HepG2 (cell line): Measurements from ENCODE around the gene COQ10B. TPM values are rescaled to one million over a fixed set of nuclear protein-coding genes. Genes with fewer than 3 reads are reported as not detected.

Experiments
- ATAC-seq: fragments of 200-7000 bp; cut with Tn5 transposase; 3 replicates; pipeline ENCODE4 v1.9.1; 2020; ENCODE audit warnings: mild to moderate bottlenecking, moderate library complexity
- BruUV-seq: library from RNA; stranded (reverse); fragments of 400-500 nt; replicated peaks from 2 replicates; lab custom pipeline; 2021; lab: Mats Ljungman, UMichigan
- CTCF ChIA-PET: fragments of 300-600 bp; formaldehyde crosslinking; extraction: SDS; loops from one replicate; lab custom pipeline; 2021; ENCODE audit warnings: low total read pairs, inconsistent platforms, low intra/inter-chr PET ratio; lab: Yijun Ruan, JAX
- POLR2A ChIA-PET: fragments of 350-600 bp; sonication (Branson Sonifier 250); formaldehyde crosslinking; loops from one replicate; lab custom pipeline; 2020; ENCODE audit warnings: antibody characterized with exemption, inconsistent platforms; lab: Yijun Ruan, JAX
- DNase-seq: peaks from one replicate; pipeline ENCODE4 v3.0.0-alpha.2; 2015; ENCODE audit warnings: low spot score
- FAIRE-seq: peaks from 3 replicates; lab custom pipeline; 2011; peaks lifted over from hg19 to GRCh38; lab: Jason Lieb, UNC
- H2AFZ ChIP-seq: one replicate; pipeline ENCODE4 v1.6.1; 2011; ENCODE audit warnings: low read length, inconsistent platforms
- H3K27ac ChIP-seq: fragments of 300-600 bp; 3 replicates; pipeline ENCODE4 v1.8.0; 2011; ENCODE audit warnings: mixed run types, mild to moderate bottlenecking, mixed read lengths, low read length, inconsistent platforms; ENCODE audit not compliant: insufficient read depth; ENCODE audit errors: extremely low read length
- H3K27me3 ChIP-seq, 2 experiments: fragments of 200-600 bp in 1 of 2; 2 replicates in 1 of 2; 3 replicates in 1 of 2; pipeline versions ENCODE4 v1.6.0 to v1.8.0; 2011; ENCODE audit warnings: low read length in 2 of 2, mild to moderate bottlenecking in 2 of 2, moderate library complexity in 2 of 2, inconsistent platforms in 1 of 2; ENCODE audit not compliant: insufficient read depth in 2 of 2, control insufficient read depth in 1 of 2
- H3K36me3 ChIP-seq, 2 experiments: fragments of 200-600 bp in 1 of 2; replicated peaks in 1 of 2; 2 replicates in 1 of 2; 3 replicates in 1 of 2; pipeline versions ENCODE4 v1.5.1 to v1.8.0; 2011; ENCODE audit warnings: low read length in 2 of 2, inconsistent platforms in 1 of 2; ENCODE audit not compliant: insufficient read depth in 2 of 2, control insufficient read depth in 1 of 2
- H3K4me1 ChIP-seq: 2 replicates; pipeline ENCODE4 v1.5.1; 2012; ENCODE audit warnings: low read length, inconsistent platforms; ENCODE audit not compliant: insufficient read depth
- H3K4me2 ChIP-seq: 2 replicates; pipeline ENCODE4 v1.6.0; 2011; ENCODE audit warnings: low read depth, low read length, inconsistent platforms
- H3K4me3 ChIP-seq, 3 experiments: fragments of 200-600 bp in 1 of 3; sonication (generic), shearing (Covaris generic) in 1 of 3; replicated peaks in 1 of 3; 2 replicates each; pipeline ENCODE4 v1.5.1; 2011 to 2016; ENCODE audit warnings: low read length in 3 of 3, inconsistent platforms in 2 of 3, low read depth in 2 of 3, mild to moderate bottlenecking in 2 of 3, control low read depth in 1 of 3, mixed read lengths in 1 of 3; ENCODE audit not compliant: insufficient read depth in 1 of 3
- H3K79me2 ChIP-seq: one replicate; pipeline ENCODE4 v1.6.1; 2011; ENCODE audit warnings: low read length, inconsistent platforms; ENCODE audit not compliant: insufficient read depth
- H3K9ac ChIP-seq: 2 replicates; pipeline ENCODE4 v1.6.0; 2011; ENCODE audit warnings: mild to moderate bottlenecking, low read depth, low read length, inconsistent platforms; ENCODE audit not compliant: insufficient read depth
- H3K9me3 ChIP-seq: 2 replicates; pipeline ENCODE4 v1.5.1; 2012; ENCODE audit warnings: mild to moderate bottlenecking, low read length
- H4K20me1 ChIP-seq: 2 replicates; pipeline ENCODE4 v1.6.0; 2011; ENCODE audit warnings: inconsistent platforms, mild to moderate bottlenecking, low read length, moderate library complexity; ENCODE audit not compliant: insufficient read depth
- ATF4 ChIP-seq, 2 experiments: fragments of 450-650 bp in 1 of 2; sonication (generic) in 1 of 2; formaldehyde crosslinking; IDR thresholded peaks; 2 replicates each; pipeline versions ENCODE4 v1.5.0 to v1.8.0; 2020 to 2022; ENCODE audit warnings: mild to moderate bottlenecking in 1 of 2, missing genetic modification reagents in 1 of 2
- BHLHE40 ChIP-seq: IDR thresholded peaks from 2 replicates; pipeline ENCODE4 v1.6.1; 2011; ENCODE audit warnings: low read length, improper control_type of control experiment
- ELF1 ChIP-seq: sonication (generic); formaldehyde crosslinking; IDR thresholded peaks from 2 replicates; pipeline ENCODE4 v1.4.0; 2020; ENCODE audit warnings: missing genetic modification reagents
- ELF4 ChIP-seq: sonication (generic); formaldehyde crosslinking; IDR thresholded peaks from 2 replicates; pipeline ENCODE4 v1.5.0; 2020; ENCODE audit warnings: missing genetic modification reagents, mild to moderate bottlenecking, moderate library complexity, borderline replicate concordance
- GABPA ChIP-seq, 2 experiments: IDR thresholded peaks; 2 replicates each; pipeline ENCODE4 v1.6.1; 2011 to 2016; ENCODE audit warnings: low read depth in 2 of 2, low read length in 1 of 2, missing biosample characterization in 1 of 2, missing genetic modification characterization in 1 of 2
- HBP1 ChIP-seq: IDR thresholded peaks from 2 replicates; pipeline ENCODE4 v1.6.1; 2016; ENCODE audit warnings: low read depth, control low read depth
- HDAC1 ChIP-seq: sonication (generic); formaldehyde crosslinking; IDR thresholded peaks from 2 replicates; pipeline ENCODE4 v1.5.1; 2020; ENCODE audit warnings: mild to moderate bottlenecking, missing genetic modification reagents
- HNRNPH1 ChIP-seq: fragments of 200-400 bp; formaldehyde crosslinking; optimal IDR thresholded peaks from 2 replicates; pipeline ENCODE3; 2017; ENCODE audit warnings: mild to moderate bottlenecking, low read depth, low read length
- KAT7 ChIP-seq: IDR thresholded peaks from 2 replicates; pipeline ENCODE4 v1.6.1; 2018; ENCODE audit warnings: borderline replicate concordance, missing compliant biosample characterization
- MLLT10 ChIP-seq: sonication (generic); formaldehyde crosslinking; IDR thresholded peaks from 2 replicates; pipeline ENCODE4 v1.4.0; 2020; ENCODE audit warnings: missing genetic modification reagents
- PBX2 ChIP-seq: IDR thresholded peaks from 2 replicates; pipeline ENCODE4 v1.6.1; 2016; ENCODE audit warnings: control low read depth
- RBM22 ChIP-seq: fragments of 200-400 bp; formaldehyde crosslinking; optimal IDR thresholded peaks from 2 replicates; pipeline ENCODE3; 2017; ENCODE audit warnings: mild to moderate bottlenecking, low read length, moderate library complexity
- RFX3 ChIP-seq: IDR thresholded peaks from 2 replicates; pipeline ENCODE4 v1.6.1; 2016; ENCODE audit warnings: missing biosample characterization, missing genetic modification reagents
- ZFP90 ChIP-seq: sonication (generic); formaldehyde crosslinking; IDR thresholded peaks from 2 replicates; pipeline ENCODE4 v1.8.0; 2022; ENCODE audit warnings: missing genetic modification reagents, mild to moderate bottlenecking, inconsistent platforms, borderline replicate concordance
- ZNF329 ChIP-seq: sonication (generic); formaldehyde crosslinking; IDR thresholded peaks from 2 replicates; pipeline ENCODE4 v1.9.0; 2021; ENCODE audit warnings: low read depth, mild to moderate bottlenecking, missing genetic modification reagents
- ZNF343 ChIP-seq: sonication (generic); formaldehyde crosslinking; IDR thresholded peaks from 2 replicates; pipeline ENCODE4 v1.4.0; 2020; ENCODE audit warnings: mild to moderate bottlenecking, missing genetic modification reagents
- ZNF430 ChIP-seq: sonication (generic); formaldehyde crosslinking; IDR thresholded peaks from 2 replicates; pipeline ENCODE4 v1.9.0; 2021; ENCODE audit warnings: mild to moderate bottlenecking, missing genetic modification reagents
- ZNF432 ChIP-seq: sonication (generic); formaldehyde crosslinking; IDR thresholded peaks from 2 replicates; pipeline ENCODE4 v1.5.0; 2020; ENCODE audit warnings: missing genetic modification reagents, mild to moderate bottlenecking, borderline replicate concordance
- ZNF468 ChIP-seq: sonication (generic); formaldehyde crosslinking; IDR thresholded peaks from 2 replicates; pipeline ENCODE4 v1.8.0; 2022; ENCODE audit warnings: mild to moderate bottlenecking, moderate library complexity, missing genetic modification reagents
- ZNF724P ChIP-seq: sonication (generic); formaldehyde crosslinking; IDR thresholded peaks from 2 replicates; pipeline ENCODE4 v1.8.0; 2022; ENCODE audit warnings: missing genetic modification reagents, borderline replicate concordance
- ZNF850 ChIP-seq: sonication (generic); formaldehyde crosslinking; conservative IDR thresholded peaks from 2 replicates; pipeline ENCODE4 v1.9.0; 2021; ENCODE audit warnings: mild to moderate bottlenecking, missing genetic modification reagents
- WGBS: methylation state at CpG from one replicate; pipeline ENCODE4 v1.1.6; 2017; ENCODE audit warnings: low lambda C conversion rate; 5-methylcytosine and 5-hydroxymethylcytosine counted together
- in situ Hi-C: cut with HindIII; loops from 2 replicates; pipeline ENCODE4 v1.10.0; 2017; ENCODE audit warnings: low pct_unique_long_range_greater_than_20kb; ENCODE audit not compliant: extremely low pct_ligation_motif_present
- intact Hi-C: fragments of 100-400 bp; cut with micrococcal nuclease; formaldehyde crosslinking; loops from one replicate; pipeline ENCODE4 v1.10.0; 2022; ENCODE audit not compliant: unreplicated experiment
- polyA plus RNA-seq, 8 experiments: library from polyadenylated mRNA; depleted of rRNA in 3 of 8; stranded (reverse) in 7 of 8; unstranded in 1 of 8; fragments of >200 nt; fragmentation: Illumina TruSeq in 4 of 8; extraction: Trizol in 4 of 8; gene quantifications; 2 replicates each; pipeline versions ENCODE4 v1.2.1 to v1.2.3, GENCODE V29; 2011 to 2016; ENCODE audit warnings: low read depth in 4 of 8, missing spikeins in 1 of 8, mixed read lengths in 1 of 8; ENCODE audit not compliant: insufficient read depth in 1 of 8
- total RNA-seq, 5 experiments: library from RNA; depleted of rRNA; stranded (reverse); fragments of >200 nt; fragmentation: Illumina TruSeq; extraction: Trizol; gene quantifications; 2 replicates each; pipeline ENCODE4 v1.2.3, GENCODE V29; 2016; ENCODE audit warnings: low read depth in 1 of 5

Gene COQ10B
- total and polyA plus RNA-seq, 2 of the 13 experiments (the other 11 are each of a cell fraction or from before 2014, with no cell fraction given), result 4.6 to 34.9 TPM

GRCh38 chr2:197498235-197498936 lies 45.0 kb downstream of the COQ10B start:
- H3K9ac ChIP-seq, result peak overlapping the region; percentile 99
- no peaks in the 10 kb centered on the region; a peak in 1 of 5 replicates for H3K27me3 ChIP-seq
- H3K79me2 ChIP-seq, result peaks cover 94% of the 10 kb centered on the region
- TSS peak; percentile 48 for BruUV-seq
- no peaks in the 10 kb centered on the region for H3K9me3 ChIP-seq
- intact Hi-C loops, result no loop called here
- POLR2A ChIA-PET, result interaction anchor here (1.3 to 5.8 kb wide), 9 partner anchors 9 to 208 kb away, joined by 6 to 264 read pairs (median 71); partner anchors contain the start of genes COQ10B, MARS2, MOB4 and SF3B1
- H4K20me1 ChIP-seq, result peaks cover 67% of the 10 kb centered on the region
- DNase-seq (no peak), FAIRE-seq (no peak), ATAC-seq (no peak)
- under 1% methylated on average over 13 of the region's 14 CpGs for WGBS
- peak overlapping the region; percentile 96 for H3K27ac ChIP-seq
- peak overlapping the region; percentile 68 to 96 (median 95) for H3K4me3 ChIP-seq
- peaks cover 18 to 60% of the 10 kb centered on the region in 2 experiments for H3K36me3 ChIP-seq
- H3K4me1 ChIP-seq, result peaks cover 67% of the 10 kb centered on the region
- CTCF ChIA-PET, result no interaction called here
- in situ Hi-C loops, result no loop called here
- H2AFZ ChIP-seq, result no peak overlapping the region
- peak overlapping the region; percentile 92 for H3K4me2 ChIP-seq
- TF ChIP-seq ATF4 (CRISPR knock-in tag; IDR thresholded peaks at IDR 0.05) (no peak), PBX2 (CRISPR knock-in tag) (no peak), ZNF850 (no peak), RBM22 (peak; percentile 77), ZNF329 (CRISPR knock-in tag) (no peak), ZNF468 (CRISPR knock-in tag) (no peak), KAT7 (CRISPR knock-in tag) (no peak), ZNF430 (CRISPR knock-in tag) (no peak), ELF4 (no peak), GABPA (IDR thresholded peaks at IDR 0.05; ENCODE audit: low read depth, low read length) (no peak), GABPA (CRISPR knock-in tag; IDR thresholded peaks at IDR 0.05; ENCODE audit: low read depth) (0 out of 2 replicates have a peak, but pooled peaks have one; percentile 7), HBP1 (CRISPR knock-in tag) (no peak), ZNF343 (no peak), ELF1 (0 out of 2 replicates have a peak, but pooled peaks have one; percentile 9), RFX3 (CRISPR knock-in tag) (no peak), ZFP90 (CRISPR knock-in tag) (no peak), MLLT10 (no peak), HDAC1 (no peak), ZNF724P (CRISPR knock-in tag) (no peak), BHLHE40 (peak; percentile 36; the same call in 1 of the 2 replicates), HNRNPH1 (no peak), ZNF432 (CRISPR knock-in tag) (no peak)
